Eye (tissue), 1 donor: ENCODE data around the gene PRR23E.

Experiments
- DNase-seq: peaks from one replicate; pipeline ENCODE4 v3.0.0-alpha.2; 2015

The PRR23E gene

DNA sequence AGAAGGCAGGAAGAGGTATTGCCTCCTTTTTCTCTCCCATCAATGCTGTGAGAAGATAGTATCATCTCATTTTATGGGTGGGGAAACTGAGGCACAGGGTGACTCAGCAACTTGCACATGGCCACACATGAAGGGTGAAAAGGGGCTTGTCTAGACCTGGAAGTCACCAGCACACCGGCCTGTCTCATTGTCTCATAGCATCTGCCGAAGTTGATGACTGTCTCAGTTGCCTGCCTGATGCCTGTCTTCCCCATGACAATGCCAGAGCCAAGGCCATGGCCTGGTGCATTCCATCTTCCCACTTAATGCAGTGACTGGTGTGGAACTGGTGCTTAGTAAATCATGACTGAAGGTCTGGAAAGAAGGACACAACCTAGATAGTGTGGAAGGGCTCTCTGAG, 27.9 kb upstream of the PRR23E start:
- no peak for DNase-seq

DNA sequence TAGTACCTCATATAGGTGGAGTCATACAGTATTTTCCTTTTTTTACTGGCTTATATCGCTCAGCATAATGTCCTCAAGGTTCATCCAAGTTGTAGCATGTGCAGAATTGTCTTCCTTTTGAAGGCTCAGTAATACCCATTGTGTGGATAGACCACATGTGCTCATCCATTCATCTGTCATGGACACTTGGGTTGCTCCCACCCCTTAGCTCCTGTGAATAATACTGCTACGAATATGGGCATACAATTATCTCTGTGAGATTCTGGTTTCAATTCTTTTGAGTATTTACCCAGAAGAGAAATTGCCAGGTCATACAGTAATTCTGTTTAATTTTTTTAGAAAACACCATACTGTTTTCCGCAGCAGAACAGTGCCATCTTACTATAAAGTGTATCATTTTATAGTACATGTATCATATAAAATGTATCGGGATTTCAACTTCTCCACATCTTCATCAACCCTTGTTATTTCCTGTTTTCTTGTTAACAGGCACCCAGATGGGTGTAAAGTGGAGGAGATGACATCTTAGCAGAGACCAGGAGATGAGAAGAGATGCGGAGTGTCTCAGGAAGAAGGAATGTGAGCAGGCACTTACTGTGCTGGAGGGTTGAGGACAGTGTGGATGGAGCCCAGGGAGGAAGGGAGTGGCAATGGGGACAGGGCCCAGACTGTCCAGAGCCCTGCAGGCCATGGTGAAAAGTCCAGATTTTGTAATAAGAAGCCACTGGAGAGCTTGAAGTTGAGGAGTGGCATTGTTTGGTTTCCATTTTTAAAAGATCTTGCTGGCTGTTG, 27.0 kb upstream of the PRR23E start:
- DNase-seq: no peak

DNA sequence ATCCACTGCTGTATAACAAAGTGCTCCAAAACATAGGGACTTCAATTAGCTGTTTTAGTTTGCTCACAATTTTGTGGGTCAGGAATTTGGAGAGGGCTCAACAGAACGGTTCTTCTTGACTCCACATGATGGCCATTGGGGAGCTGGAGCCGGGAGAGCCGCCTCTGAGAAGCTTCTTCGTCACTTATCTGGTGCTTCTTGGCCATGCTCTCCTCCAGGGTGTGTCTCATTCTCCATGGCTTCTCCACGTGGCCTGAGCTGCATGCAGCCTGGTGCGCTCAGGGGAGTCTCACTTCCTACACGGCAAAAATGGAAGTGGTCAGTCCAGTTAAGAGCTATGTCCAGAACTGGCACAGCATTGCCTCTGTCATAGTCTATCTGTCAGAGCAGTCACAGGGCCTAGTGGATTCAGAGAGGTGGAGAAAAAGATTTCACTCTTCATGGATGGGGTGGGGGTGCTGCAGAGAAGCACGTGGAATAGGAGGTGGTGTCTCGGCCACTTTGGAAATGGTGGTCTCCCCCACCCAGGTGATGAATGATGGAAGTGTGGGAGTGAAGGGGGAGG, 26.3 kb upstream of the PRR23E start:
- DNase-seq: no peak

DNA sequence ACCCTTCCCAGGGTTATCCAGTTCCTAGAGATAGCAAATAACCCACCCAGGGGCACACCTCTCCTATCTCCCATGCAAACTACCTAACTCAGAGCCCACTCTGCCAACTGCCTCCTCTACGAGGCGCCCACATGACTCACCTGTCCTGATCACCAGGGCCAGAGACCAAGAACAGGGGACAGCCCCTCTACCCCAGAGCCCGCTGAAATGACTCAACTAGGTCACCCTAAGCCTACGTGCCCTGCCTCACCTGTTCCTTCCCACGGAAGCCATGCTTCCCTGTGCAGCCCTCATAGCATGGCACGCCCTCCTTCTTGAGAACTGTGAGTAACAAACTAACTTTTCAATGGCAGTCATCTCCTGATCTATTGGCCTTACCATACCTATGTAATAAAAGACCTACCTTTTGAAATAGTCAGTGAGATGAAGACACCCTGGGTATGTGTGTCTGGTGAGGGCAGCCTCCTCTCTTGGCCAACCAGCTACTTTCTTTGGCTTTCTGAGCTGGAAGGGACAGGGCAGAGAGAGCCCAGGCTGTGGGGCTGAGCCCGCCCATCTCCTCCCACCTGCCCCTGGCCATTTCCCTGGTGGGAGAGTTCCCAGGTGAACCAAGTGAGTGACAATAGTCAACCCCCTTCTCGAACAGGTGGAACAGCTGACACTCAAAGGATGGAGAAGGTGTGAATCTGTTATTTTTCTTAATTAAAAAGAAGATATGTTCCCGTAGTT, 25.5 kb upstream of the PRR23E start:
- DNase-seq: no peak

DNA sequence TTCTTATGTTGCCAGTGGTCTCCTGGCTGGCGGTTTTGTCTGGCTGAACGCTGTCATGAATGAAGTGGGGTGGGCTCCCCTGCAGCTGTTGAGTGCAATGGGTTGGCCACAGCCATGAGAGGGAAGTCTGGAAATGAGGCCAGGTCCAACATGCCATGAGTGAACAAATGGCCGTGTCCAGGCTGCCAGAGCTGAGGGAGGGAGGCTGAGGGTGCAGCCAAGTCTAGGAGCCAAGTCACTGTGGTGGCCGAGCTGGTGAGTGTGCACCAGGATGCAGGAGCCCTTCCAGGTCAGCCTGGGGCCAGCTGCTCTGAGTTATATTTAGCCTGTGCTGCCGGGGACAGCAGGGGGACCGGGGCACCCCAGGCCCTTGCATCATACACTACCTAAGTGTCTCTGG, 24.7 kb upstream of the PRR23E start:
- no peak for DNase-seq

- DNase-seq: peak; percentile 60
Measured at GRCh38 chr3:127170814-127171213, 22.1 kb upstream of the PRR23E start.

GRCh38 chr3:127171320-127171719, 21.6 kb upstream of the PRR23E start:
- no peak for DNase-seq

- no peak for DNase-seq
Measured at GRCh38 chr3:127171721-127172120, 21.2 kb upstream of the PRR23E start.

GRCh38 chr3:127172211-127172610, 20.7 kb upstream of the PRR23E start:
- no peak for DNase-seq

DNA sequence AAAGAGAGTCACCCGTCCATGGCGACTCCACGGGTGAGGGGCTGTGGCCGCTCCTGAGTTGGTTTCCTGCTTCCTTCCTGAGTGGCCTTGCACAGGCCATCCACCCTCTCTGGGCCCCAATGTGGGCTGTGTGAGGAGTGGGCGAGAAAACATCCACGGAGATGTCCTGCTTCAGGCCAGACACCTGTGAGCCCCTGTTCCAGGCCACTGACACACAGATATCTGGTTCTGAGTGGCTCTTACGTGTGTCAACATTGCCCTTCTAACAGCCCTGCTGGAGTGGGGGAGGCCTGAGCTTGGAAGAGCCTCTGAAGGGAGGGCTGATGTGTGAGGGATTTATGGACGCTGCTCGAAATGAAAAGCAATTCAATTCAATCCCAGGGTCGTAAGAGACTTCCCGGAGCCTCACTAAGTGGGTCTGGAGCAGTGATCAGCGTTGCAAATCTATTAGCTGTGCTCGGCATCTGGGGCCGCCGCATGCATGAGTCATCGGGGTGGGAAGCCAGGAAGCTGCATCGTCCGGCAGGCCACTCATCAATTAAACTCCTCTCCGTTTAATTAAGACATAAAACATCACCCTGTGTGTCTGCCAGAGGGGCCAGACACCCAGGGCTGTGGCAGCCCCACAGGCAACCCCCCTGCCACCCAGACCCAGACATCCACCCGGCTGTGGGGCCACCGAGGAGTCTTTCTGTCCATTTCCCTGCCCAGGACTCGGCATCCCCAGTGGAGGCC, 20.0 kb upstream of the PRR23E start:
- peak; percentile 53 for DNase-seq

DNA sequence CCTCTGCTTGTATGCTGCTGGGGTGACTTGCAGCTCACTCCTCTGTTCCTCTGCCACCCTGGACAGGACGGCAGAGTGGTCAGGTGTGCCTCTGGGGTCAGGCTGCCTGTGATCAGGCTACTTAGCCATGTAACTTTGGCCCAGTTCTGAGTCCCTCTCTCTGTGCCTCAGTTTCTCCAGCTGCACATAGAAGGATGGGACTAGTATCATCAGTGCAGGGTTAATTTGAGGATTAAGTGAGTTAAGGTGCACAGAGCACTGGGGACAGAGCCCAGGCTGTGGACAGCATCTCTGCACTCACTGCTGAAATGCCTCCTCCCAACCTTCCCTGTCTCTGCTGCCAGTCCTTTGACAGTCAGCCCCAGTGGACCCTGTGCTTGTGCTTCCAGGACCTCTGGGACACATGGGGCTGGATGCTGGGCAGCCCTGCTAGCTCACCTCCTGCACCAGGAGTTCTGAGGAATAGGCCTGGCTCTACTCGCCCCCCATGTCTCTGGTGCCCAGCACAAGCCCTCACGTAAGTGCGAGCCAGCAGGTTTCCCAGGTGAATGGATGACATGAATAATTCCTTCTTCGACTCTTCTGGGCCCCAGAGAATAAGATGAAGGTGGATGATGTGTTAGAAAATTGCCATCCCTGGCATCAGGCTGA, 19.3 kb upstream of the PRR23E start:
- no peak for DNase-seq

- DNase-seq: no peak
Measured at GRCh38 chr3:127174284-127174683, 18.6 kb upstream of the PRR23E start.

DNA sequence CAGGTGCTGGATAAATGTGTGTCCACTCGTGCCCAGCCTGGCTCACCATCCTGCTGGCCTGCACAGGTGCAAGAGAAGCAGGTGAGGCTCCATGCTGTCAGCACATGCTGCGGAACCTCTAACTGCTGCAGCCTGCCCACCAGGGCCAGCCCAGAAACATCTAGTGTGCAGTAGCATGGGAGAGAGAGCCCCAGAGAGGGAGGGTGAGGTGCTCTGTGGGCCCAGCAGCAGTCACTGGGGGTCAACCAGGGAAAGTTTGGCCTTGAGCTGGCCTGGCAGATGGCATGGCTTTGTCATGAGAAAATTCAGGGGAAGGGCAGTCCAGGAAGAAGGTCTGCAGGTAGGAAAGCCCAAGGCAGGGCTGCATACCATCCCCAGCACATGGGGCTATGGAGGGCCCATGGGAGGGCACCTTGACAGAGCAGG, 18.2 kb upstream of the PRR23E start:
- no peak for DNase-seq

DNA sequence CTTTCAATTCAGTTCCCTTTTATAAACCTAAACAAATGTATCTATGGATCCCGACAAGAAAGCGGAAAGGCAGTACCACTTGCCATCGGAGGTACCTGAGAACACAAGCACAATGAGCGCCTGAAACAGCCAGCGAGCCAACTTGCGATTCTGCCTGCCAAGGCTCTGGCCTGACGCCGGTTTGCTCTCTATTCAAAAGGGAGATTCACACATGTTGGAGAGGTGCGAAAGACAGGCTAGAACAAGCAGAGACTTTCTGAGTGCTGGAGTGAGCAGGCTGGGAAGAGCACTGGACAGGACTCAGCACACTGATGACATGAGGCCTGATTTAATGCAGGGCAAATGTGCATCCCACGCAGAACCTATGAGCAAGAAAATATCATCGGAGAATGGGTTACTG, 17.7 kb upstream of the PRR23E start:
- no peak for DNase-seq

DNA sequence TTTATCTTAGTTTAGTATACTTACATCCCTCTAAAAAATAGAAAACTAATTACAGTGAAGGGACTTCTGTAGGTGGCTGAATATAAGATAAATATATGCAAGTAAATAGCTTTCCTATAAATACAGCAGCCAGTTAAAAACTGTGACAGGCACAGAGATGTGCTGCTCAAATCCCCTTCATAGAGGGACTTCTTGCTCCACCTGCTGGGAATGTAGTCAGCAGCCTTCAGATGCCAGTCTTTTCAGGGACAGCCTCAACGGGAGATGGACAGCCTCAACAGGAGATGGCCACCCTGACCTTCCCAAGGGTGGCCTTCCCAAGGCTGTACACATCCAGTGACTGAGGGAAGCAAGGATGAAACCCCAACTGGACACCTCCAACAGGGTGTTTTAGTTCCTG, 15.7 kb upstream of the PRR23E start:
- DNase-seq: no peak

DNA sequence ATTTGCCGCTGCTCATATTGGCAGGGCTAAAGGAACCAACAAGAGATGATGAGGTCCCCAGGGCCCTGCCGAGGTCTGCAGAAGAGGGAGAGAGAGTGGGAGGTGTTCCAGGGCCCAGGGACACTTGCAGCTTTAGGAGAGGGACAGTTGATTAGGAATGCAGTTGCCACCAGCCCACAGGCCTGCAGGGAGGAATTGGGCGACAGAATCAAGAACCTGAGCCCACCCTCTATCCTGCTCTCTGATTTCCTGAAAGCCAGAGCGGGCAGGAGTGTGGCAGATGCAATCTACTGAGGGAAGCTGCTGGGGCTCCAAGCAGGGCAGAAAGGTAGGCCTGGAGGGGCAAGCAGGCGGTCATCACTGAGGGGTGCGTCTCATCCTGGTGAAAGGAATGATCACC, 12.1 kb upstream of the PRR23E start:
- no peak for DNase-seq

DNA sequence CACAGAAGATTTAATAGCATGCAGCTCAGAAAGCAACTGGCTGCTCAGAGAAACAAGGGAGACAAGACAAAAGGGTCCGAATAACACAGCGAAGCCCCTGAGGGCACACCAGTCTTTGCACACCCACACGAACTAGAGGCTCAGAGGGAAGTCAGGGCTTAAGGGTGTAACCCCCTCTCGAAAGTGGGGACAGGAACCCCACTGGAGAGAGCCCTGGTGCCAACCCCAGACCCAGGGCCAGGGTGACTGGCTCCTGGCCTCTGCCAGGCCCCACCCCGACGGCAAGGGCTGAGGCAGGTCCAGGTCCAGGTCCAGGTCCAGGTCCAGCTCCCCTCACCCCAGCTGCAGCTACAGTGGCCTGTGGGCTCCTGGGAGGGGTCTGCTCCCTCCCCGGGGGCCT, 10.5 kb upstream of the PRR23E start:
- no peak for DNase-seq

GRCh38 chr3:127182848-127183714, 9.8 kb upstream of the PRR23E start:
- DNase-seq: peak; percentile 71

DNA sequence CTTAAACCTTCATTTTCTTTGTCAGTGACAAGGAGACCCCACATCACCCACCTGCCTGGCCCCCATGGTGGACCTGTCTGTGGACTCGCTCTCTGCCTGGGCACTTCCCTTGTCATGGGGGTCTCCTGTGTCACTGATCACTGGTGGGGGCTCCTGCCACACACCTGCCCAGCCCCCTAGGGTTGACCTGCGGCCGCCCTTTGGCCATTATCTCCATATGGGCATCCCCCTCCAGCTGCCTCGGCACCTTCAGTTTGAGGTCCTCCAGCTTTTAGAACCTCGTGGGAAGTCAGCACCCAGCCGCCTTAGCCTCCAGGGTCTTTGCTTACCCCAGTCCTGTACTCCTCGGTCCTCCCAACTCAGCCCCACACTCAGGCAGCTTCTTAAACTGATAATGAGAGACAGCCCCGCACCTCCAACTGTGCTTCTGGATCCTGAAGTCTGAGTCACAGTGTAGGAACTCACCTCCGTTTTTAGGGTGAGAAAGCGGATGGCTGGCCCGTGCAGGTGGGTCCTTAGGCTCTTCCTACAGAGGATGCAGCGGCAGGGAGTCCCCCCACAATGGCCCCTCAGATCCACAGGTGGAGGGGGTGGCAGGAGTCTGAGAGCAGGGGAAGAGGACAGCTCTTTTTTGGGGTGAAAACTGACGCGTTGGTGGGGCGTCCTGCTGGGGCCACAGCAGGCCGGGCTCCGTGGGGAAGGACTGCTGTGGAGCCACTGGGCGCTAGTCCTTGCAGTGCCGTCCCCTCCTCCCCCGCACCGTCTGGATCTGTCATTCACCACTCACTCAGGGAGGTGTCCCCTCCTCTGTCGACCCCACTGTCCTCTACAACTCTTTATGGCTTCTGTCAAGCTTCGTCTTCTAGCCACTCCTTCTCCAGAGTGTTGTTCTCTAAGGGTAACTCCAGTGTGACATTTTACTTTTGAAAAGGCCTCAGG, 8.7 kb upstream of the PRR23E start:
- DNase-seq: no peak

DNA sequence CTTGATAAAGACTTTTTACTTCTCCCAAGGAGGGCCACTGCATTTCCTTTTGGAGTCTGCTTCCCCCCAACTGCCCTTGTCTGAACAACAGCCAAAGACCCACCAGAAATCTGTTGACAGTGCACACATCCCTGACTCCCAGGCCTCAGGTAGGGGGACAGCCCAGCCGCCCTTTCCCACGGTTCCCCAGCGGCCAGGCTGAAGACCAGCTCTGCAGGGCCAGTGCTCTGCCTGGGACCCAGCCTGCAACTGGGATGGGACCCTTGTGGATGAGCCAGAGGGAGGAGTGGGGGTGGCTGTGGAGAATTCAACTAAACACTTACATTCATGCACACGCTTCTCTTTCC, 8.1 kb upstream of the PRR23E start:
- DNase-seq: no peak

DNA sequence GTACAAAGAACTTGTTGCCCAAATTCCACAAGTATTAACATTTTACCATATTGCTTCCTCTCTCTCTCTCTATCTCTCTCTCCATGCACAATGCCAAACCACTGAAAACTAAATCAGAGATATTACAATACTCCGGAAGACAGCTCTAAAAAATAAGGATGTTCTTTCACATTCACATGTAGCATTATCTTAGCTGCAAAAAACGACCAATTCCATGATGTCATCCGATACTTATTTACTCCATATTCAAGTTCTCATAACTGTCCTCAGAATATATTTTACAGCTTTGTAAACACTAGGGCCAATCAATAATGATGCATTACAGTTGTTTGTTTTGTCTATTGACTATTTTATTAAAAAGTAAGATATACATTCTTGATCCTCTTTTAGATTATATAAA, 7.7 kb upstream of the PRR23E start:
- no peak for DNase-seq
